Measurements from ENCODE around the gene MED1. TPM values are rescaled to one million over a fixed set of nuclear protein-coding genes. Genes with fewer than 3 reads are reported as not detected.

MED1 gene
- polyA plus RNA-seq, 1 of the 3 experiments (the other 2 are of a cell fraction), result 12.3 TPM

- TF ChIP-seq USF1 (IDR thresholded peaks at IDR 0.05; ENCODE audit: borderline replicate concordance, low read depth) (no peak), IRF3 (IDR thresholded peaks at IDR 0.05; ENCODE audit: low read depth, low read length) (no peak), FOXM1 (IDR thresholded peaks at IDR 0.05; ENCODE audit: low read depth) (no peak), TAF1 (IDR thresholded peaks at IDR 0.05; ENCODE audit: borderline replicate concordance, low read depth, low read length) (no peak), YY1 (IDR thresholded peaks at IDR 0.05; ENCODE audit: low read depth) (no peak)
Observed at GRCh38 chr17:39365872-39366271, 85.2 kb downstream of the MED1 start (continued).

GRCh38 chr17:39365242-39365641, 85.8 kb downstream of the MED1 start:
- no peak overlapping the region; the same call in 1 of the 2 replicates for H3K9ac ChIP-seq
- peaks cover 10% of the 10 kb centered on the region for H3F3A ChIP-seq (replicated peaks; ENCODE audit: insufficient read depth)
- no peaks in the 10 kb centered on the region for H3K36me3 ChIP-seq (replicated peaks in 1 of 2; ENCODE audit: control insufficient read depth in 1 of 2, insufficient read depth in 2 of 2, low read length in 1 of 2)
- H3K79me2 ChIP-seq (ENCODE audit: insufficient read depth), result peaks cover 16% of the 10 kb centered on the region
- TF ChIP-seq MXI1 (IDR thresholded peaks at IDR 0.05; ENCODE audit: low read depth, low read length), result no peak
- no peak for TF ChIP-seq MAX (IDR thresholded peaks at IDR 0.05; ENCODE audit: low read depth)
- no peak for TF ChIP-seq CHD2 (IDR thresholded peaks at IDR 0.05; ENCODE audit: low read length, partially characterized antibody)
- TF ChIP-seq EP300 (IDR thresholded peaks at IDR 0.05; ENCODE audit: borderline replicate concordance in 1 of 2, low read depth in 1 of 2, low read length in 1 of 2), result no peak
- TF ChIP-seq NRF1 (IDR thresholded peaks at IDR 0.05; ENCODE audit: low read depth, low read length), result no peak
- no peak for TF ChIP-seq REST (IDR thresholded peaks at IDR 0.05; ENCODE audit: low read depth, low read length)
- TF ChIP-seq POLR2AphosphoS5 (IDR thresholded peaks at IDR 0.05; ENCODE audit: low read depth, low read length), result no peak
- TF ChIP-seq MEF2A (IDR thresholded peaks at IDR 0.05; ENCODE audit: borderline replicate concordance, low read depth), result no peak
- no peak for TF ChIP-seq USF1 (IDR thresholded peaks at IDR 0.05; ENCODE audit: borderline replicate concordance, low read depth)
- no peak for TF ChIP-seq TCF12 (IDR thresholded peaks at IDR 0.05)
- TF ChIP-seq JUND (IDR thresholded peaks at IDR 0.05), result no peak
- TF ChIP-seq FOXJ3 (CRISPR knock-in tag; IDR thresholded peaks at IDR 0.05), result no peak
- TF ChIP-seq ELF1 (IDR thresholded peaks at IDR 0.05), result no peak
- TF ChIP-seq FOXM1 (IDR thresholded peaks at IDR 0.05; ENCODE audit: low read depth), result no peak
- TF ChIP-seq FOSL2 (IDR thresholded peaks at IDR 0.05; ENCODE audit: borderline replicate concordance, low read depth), result no peak
- no peak for TF ChIP-seq GATA2 (CRISPR knock-in tag; IDR thresholded peaks at IDR 0.05)
- H3K9me3 ChIP-seq, result no peaks in the 10 kb centered on the region
- no peak for DNase-seq
- POLR2A ChIA-PET, result no interaction called here
- no peak overlapping the region for H3K4me3 ChIP-seq (ENCODE audit: low read depth in 2 of 2, low read length in 1 of 2)
- H3K4me1 ChIP-seq (ENCODE audit: control insufficient read depth in 1 of 2, insufficient read depth in 2 of 2, low read depth in 1 of 2, low read length in 1 of 2), result no peaks in the 10 kb centered on the region
- CTCF ChIA-PET, result interaction anchor here (0.5 kb wide), 1 partner anchor 23 kb away, joined by 3 read pairs; no protein-coding TSS in a partner anchor
- H3K27me3 ChIP-seq (ENCODE audit: insufficient read depth), result no peaks in the 10 kb centered on the region
- H2AFZ ChIP-seq (ENCODE audit: low read depth), result no peak overlapping the region
- WGBS (ENCODE audit: low lambda C conversion rate), result 63% methylated on average over 4 of the region's 4 CpGs
- peaks cover 4% of the 10 kb centered on the region for H4K20me1 ChIP-seq (ENCODE audit: insufficient read depth)
- peak overlapping the region in 1 of 2 experiments; percentile 27; a peak in 2 of 4 replicates for H3K27ac ChIP-seq (ENCODE audit: low read depth in 2 of 2, low read length in 1 of 2)
- H3K4me2 ChIP-seq, result peak overlapping the region; percentile 56
- H3K9me2 ChIP-seq, result no peaks in the 10 kb centered on the region

Data from SK-N-SH (cell line).